ENCODE measurements around the gene POLD4.

The POLD4 gene

GRCh38 chr11:67370351-67371076 is 17.2 kb upstream of the POLD4 start:
- DNase-seq = no peak

GRCh38 chr11:67369801-67370284 is 16.5 kb upstream of the POLD4 start:
- no peak for DNase-seq

GRCh38 chr11:67369275-67369674 is 15.9 kb upstream of the POLD4 start:
- no peak for DNase-seq

- no peak for DNase-seq
Observed at GRCh38 chr11:67368621-67369020, 15.3 kb upstream of the POLD4 start.

GRCh38 chr11:67367761-67368227 is 14.4 kb upstream of the POLD4 start:
- no peak for DNase-seq

GRCh38 chr11:67366961-67367760 is 13.8 kb upstream of the POLD4 start:
- DNase-seq = no peak

GRCh38 chr11:67366546-67366945 is 13.2 kb upstream of the POLD4 start:
- no peak for DNase-seq

- no peak for DNase-seq
Observed at GRCh38 chr11:67365736-67366444, 12.5 kb upstream of the POLD4 start.

- no peak for DNase-seq
Observed at GRCh38 chr11:67364783-67365722, 11.7 kb upstream of the POLD4 start.

GRCh38 chr11:67364169-67364568 is 10.8 kb upstream of the POLD4 start:
- no peak for DNase-seq

GRCh38 chr11:67357831-67358670 is 4.7 kb upstream of the POLD4 start:
- no peak for DNase-seq

- DNase-seq = peak; percentile 78 to 84
Observed at GRCh38 chr11:67356864-67357561, 3.7 kb upstream of the POLD4 start.

- no peak for DNase-seq
Observed at GRCh38 chr11:67356387-67356863, 3.1 kb upstream of the POLD4 start.

- no peak for DNase-seq
Observed at GRCh38 chr11:67355794-67356386, 2.5 kb upstream of the POLD4 start.

GRCh38 chr11:67355023-67355793 is 1.9 kb upstream of the POLD4 start:
- DNase-seq = no peak

- DNase-seq = no peak
Observed at GRCh38 chr11:67354075-67355022, 1.0 kb upstream of the POLD4 start.

- DNase-seq = peak; percentile 72 to 85
Observed at GRCh38 chr11:67352546-67353316, 615 bp downstream of the POLD4 start.
